ENCODE measurements around the gene FN1.

DNA sequence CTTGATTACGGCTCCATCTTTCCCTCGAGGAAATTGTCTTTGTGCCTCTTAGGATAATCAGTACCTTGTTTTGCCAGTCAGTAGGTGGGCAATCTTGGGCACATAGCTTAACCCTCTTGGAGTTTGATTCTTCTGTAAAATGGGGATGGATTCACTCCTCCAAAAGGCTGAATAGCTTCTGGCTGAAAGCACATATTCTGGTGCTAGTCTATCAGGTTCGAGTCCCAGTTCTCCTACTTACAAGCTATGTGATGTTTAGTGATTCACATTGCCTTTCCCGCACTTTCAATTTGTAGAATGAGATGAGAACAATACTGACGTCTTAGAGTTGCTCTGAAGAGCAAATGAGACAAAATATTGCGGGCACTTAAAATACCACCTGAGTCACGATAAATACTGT lies 80.1 kb downstream of the FN1 start:
- TF ChIP-seq, protein P1, sequence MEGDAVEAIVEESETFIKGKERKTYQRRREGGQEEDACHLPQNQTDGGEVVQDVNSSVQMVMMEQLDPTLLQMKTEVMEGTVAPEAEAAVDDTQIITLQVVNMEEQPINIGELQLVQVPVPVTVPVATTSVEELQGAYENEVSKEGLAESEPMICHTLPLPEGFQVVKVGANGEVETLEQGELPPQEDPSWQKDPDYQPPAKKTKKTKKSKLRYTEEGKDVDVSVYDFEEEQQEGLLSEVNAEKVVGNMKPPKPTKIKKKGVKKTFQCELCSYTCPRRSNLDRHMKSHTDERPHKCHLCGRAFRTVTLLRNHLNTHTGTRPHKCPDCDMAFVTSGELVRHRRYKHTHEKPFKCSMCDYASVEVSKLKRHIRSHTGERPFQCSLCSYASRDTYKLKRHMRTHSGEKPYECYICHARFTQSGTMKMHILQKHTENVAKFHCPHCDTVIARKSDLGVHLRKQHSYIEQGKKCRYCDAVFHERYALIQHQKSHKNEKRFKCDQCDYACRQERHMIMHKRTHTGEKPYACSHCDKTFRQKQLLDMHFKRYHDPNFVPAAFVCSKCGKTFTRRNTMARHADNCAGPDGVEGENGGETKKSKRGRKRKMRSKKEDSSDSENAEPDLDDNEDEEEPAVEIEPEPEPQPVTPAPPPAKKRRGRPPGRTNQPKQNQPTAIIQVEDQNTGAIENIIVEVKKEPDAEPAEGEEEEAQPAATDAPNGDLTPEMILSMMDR (conservative IDR thresholded peaks at IDR 0.05), result no peak
- TF ChIP-seq EZH2 (IDR thresholded peaks at IDR 0.05; ENCODE audit: low read depth), result no peak

Data from PC-9 (cell line).